Right atrium auricular region (tissue), 2 donors: Measurements from ENCODE around the gene GGCT. TPM values are rescaled to one million over a fixed set of nuclear protein-coding genes. Genes with fewer than 3 reads are reported as not detected.

Experiments used
- DNase-seq: peaks from one replicate; pipeline ENCODE4 v3.0.0-alpha.2; 2019; ENCODE audit warnings: low spot score
- H3K27ac ChIP-seq, 2 donors: fragments of 200-600 bp; sonication (generic); 1 replicate in 1 of 2; 2 replicates in 1 of 2; pipeline ENCODE4 v1.5.1; 2016 to 2019
- H3K27me3 ChIP-seq, 2 donors: fragments of 200-600 bp; sonication (generic); one replicate each; pipeline versions ENCODE4 v1.5.1 to v1.6.0; 2017 to 2019
- H3K36me3 ChIP-seq: fragments of 200-600 bp; sonication (generic); one replicate; pipeline ENCODE4 v1.5.1; 2016
- H3K4me1 ChIP-seq, 2 donors: fragments of 200-600 bp; sonication (generic); one replicate each; pipeline versions ENCODE4 v1.5.1 to v1.6.0; 2017 to 2019
- H3K4me3 ChIP-seq, 2 donors: fragments of 200-600 bp; sonication (generic); 1 replicate in 1 of 2; 2 replicates in 1 of 2; pipeline ENCODE4 v1.5.1; 2017 to 2019; ENCODE audit warnings: mild to moderate bottlenecking in 1 of 2, moderate library complexity in 1 of 2
- H3K9me3 ChIP-seq, 2 donors: fragments of 200-600 bp; sonication (generic); one replicate each; pipeline ENCODE4 v1.5.1; 2019
- total RNA-seq, 2 donors: library from RNA; depleted of rRNA; stranded (reverse); fragments of >200 nt; gene quantifications; one replicate each; pipeline ENCODE4 v1.1.0, GENCODE V29; 2016
- TF ChIP-seq, protein P1 (sequence below), 2 donors: fragments of 200-600 bp; sonication (generic); IDR thresholded peaks; one replicate each; pipeline ENCODE4 v1.5.1; 2019; ENCODE audit warnings: antibody characterized with exemption in 2 of 2

GGCT gene
- total RNA-seq, 2 donors from 2014 or later, result 15.1 to 27.6 TPM

DNA sequence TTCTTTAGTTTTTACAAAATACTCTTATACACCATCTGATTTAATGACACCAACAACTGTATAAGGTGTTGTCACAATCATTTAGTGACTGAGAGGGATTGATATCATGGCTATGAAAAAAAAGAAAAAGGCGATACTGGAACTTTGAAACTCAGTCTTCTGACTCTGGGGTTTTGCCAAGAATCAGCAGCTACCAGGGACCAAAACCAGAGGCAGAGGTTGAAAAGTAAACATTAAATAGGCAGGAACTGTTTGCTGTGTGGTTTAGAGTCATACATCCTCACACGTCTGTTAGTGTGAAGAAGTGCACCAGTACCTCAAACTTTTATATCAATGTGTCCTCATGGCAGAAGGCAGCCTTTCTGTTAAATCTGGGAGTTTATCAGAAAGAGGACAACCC, 19.9 kb upstream of the GGCT start:
- TF ChIP-seq, protein P1, sequence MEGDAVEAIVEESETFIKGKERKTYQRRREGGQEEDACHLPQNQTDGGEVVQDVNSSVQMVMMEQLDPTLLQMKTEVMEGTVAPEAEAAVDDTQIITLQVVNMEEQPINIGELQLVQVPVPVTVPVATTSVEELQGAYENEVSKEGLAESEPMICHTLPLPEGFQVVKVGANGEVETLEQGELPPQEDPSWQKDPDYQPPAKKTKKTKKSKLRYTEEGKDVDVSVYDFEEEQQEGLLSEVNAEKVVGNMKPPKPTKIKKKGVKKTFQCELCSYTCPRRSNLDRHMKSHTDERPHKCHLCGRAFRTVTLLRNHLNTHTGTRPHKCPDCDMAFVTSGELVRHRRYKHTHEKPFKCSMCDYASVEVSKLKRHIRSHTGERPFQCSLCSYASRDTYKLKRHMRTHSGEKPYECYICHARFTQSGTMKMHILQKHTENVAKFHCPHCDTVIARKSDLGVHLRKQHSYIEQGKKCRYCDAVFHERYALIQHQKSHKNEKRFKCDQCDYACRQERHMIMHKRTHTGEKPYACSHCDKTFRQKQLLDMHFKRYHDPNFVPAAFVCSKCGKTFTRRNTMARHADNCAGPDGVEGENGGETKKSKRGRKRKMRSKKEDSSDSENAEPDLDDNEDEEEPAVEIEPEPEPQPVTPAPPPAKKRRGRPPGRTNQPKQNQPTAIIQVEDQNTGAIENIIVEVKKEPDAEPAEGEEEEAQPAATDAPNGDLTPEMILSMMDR (IDR thresholded peaks at IDR 0.05), result no peak
- no peak for DNase-seq
- no peaks in the 10 kb centered on the region for H3K27me3 ChIP-seq

DNA sequence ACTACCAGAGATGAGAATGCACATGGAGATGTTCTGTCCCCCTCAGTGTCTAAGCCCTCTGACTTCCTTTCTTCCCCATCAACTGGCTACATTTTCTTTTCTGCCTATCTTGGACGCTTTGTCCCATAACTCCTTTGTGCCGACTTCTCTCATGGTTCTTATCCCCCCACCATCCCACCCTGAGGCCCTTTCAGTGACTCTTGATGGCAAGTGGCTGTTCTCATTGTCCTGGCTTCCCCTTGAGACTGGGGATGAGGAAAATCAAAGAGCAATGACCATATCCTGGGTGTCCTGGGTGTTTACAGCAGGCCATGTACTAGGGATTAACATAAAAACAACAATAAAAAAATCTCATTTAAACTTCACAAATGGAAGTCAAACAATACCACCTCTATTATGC, 18.8 kb upstream of the GGCT start:
- Histone ChIP-seq H3K9me3 (no peaks in the 10 kb centered on the region), H3K36me3 (no peaks in the 10 kb centered on the region), H3K27ac (no peak overlapping the region), H3K4me1 (peaks cover 0 to 10% of the 10 kb centered on the region in 2 donors), H3K4me3 (no peak overlapping the region), H3K27me3 (no peaks in the 10 kb centered on the region)
- TF ChIP-seq, protein P1 (IDR thresholded peaks at IDR 0.05), result no peak
- no peak for DNase-seq

More for the DNA sequence above, 19.9 kb upstream of the GGCT start:
- Histone ChIP-seq H3K27ac (no peak overlapping the region), H3K4me1 (peaks cover 0 to 10% of the 10 kb centered on the region in 2 donors), H3K9me3 (no peaks in the 10 kb centered on the region), H3K4me3 (no peak overlapping the region), H3K36me3 (no peaks in the 10 kb centered on the region)

DNA sequence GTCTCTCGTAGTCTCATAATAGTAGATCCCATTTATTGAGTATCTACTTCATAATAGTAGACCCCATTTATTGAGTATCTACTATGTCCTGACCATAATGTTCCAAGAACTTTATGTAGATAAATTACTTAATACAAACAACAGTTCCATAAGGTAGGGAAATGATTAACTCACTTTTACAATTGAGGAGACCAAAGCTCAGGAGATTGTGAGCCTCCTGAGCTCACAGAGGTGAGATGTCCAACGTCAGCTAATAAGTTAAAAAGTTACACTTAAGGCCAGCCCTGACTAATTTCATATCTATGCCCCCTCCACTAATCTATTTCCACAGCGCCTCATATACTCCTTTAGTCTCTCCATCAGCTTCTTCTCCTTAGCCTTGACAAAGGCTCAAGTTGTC, 17.5 kb upstream of the GGCT start:
- H3K4me1 ChIP-seq, result peaks cover 0 to 10% of the 10 kb centered on the region in 2 donors
- H3K27ac ChIP-seq, result no peak overlapping the region
- H3K36me3 ChIP-seq, result no peaks in the 10 kb centered on the region
- H3K27me3 ChIP-seq, result no peaks in the 10 kb centered on the region
- no peak overlapping the region for H3K4me3 ChIP-seq
- no peak for DNase-seq
- TF ChIP-seq, protein P1 (IDR thresholded peaks at IDR 0.05), result no peak
- no peaks in the 10 kb centered on the region for H3K9me3 ChIP-seq

DNA sequence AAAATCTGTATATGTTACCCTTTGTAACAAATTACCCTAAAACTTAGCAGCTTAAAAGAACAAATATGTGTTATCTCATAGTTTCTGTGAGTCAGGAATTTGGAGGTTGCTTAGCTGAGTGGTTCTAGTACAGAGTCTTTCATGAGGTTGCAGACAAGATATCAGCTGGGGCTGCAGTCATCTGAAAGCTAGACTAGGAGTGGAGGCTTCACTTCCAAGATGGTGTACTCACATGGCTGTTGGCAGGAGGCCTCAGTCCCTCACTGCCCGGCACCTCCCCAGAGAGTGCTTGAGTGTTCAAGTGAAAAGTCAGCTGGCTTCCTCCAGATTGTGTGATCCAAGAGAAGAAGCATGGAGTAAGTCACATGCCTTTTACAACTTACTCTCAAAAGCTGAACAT, 16.9 kb upstream of the GGCT start:
- Histone ChIP-seq H3K27ac (no peak overlapping the region), H3K4me1 (peaks cover 0 to 10% of the 10 kb centered on the region in 2 donors), H3K36me3 (no peaks in the 10 kb centered on the region), H3K9me3 (no peaks in the 10 kb centered on the region), H3K27me3 (no peaks in the 10 kb centered on the region), H3K4me3 (no peak overlapping the region)
- peak; percentile 80 for DNase-seq
- TF ChIP-seq, protein P1 (IDR thresholded peaks at IDR 0.05), result no peak

DNA sequence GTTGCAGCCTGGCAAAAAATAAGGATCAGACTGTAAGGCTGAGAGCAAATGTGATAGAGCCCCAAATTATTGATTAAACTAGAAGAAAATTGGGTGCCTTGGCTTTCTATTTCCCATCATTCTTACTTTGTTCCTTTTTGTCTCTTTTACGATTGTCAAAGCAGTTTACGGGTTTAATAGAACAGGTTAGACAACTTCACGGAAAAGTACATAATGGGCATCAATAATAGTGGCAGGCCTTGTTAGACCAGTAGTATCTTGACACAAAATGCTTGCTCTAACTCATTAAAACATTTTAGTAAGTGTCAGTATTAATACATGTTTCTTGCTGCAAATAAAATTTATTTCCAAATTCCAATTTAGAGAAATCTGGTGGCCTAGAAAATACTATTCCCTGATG, 14.5 kb upstream of the GGCT start:
- H3K4me3 ChIP-seq, result no peak overlapping the region
- peaks cover 0 to 15% of the 10 kb centered on the region in 2 donors for H3K4me1 ChIP-seq
- H3K27me3 ChIP-seq, result no peaks in the 10 kb centered on the region
- no peak overlapping the region for H3K27ac ChIP-seq
- no peaks in the 10 kb centered on the region for H3K9me3 ChIP-seq
- no peaks in the 10 kb centered on the region for H3K36me3 ChIP-seq
- TF ChIP-seq, protein P1 (IDR thresholded peaks at IDR 0.05), result no peak
- DNase-seq, result no peak

DNA sequence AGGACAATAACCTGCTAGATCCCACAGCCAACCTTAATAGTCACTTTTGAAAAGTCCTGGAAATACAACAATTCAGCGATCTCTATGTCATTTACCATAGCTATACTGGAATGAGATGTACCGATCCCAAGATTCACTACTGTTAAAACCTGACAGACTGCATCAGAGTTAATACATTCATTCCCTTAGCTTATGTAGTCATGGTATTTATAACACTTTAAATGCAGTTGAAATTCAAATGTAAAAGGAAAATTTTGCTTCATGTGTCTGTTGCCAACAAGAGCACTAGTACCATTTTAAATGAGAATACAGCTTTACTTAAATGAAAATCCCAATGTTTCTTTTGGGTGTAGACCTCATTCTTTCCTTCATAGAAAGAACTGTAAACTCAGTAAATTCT, 11.1 kb upstream of the GGCT start:
- Histone ChIP-seq H3K36me3 (no peaks in the 10 kb centered on the region), H3K4me3 (no peak overlapping the region), H3K27ac (no peak overlapping the region), H3K4me1 (peaks cover 0 to 8% of the 10 kb centered on the region in 2 donors), H3K9me3 (no peaks in the 10 kb centered on the region), H3K27me3 (no peaks in the 10 kb centered on the region)
- TF ChIP-seq, protein P1 (IDR thresholded peaks at IDR 0.05), result no peak
- no peak for DNase-seq
